GM12878 (cell line): ENCODE results near the gene WDFY4. TPM values are rescaled to one million over a fixed set of nuclear protein-coding genes. Genes with fewer than 3 reads are reported as not detected.

Source experiments
- ATAC-seq: fragments of 200-7000 bp; cut with Tn5 transposase; 3 replicates; pipeline ENCODE4 v1.9.1; 2020; ENCODE audit warnings: mild to moderate bottlenecking, moderate library complexity
- BruUV-seq: library from RNA; stranded (reverse); fragments of 400-500 nt; replicated peaks from 2 replicates; lab custom pipeline; 2021; lab: Mats Ljungman, UMichigan
- CTCF ChIA-PET: fragments of 300-600 bp; sonication (Branson Sonifier 250); formaldehyde crosslinking; extraction: SDS; loops from one replicate; lab custom pipeline; 2021; ENCODE audit warnings: inconsistent platforms; lab: Yijun Ruan, JAX
- POLR2A ChIA-PET: fragments of 350-600 bp; formaldehyde crosslinking; extraction: SDS; loops from one replicate; lab custom pipeline; 2021; ENCODE audit warnings: inconsistent platforms; lab: Charles Lee
- RAD21 ChIA-PET: fragments of 300-600 bp; sonication (Branson Sonifier 250); formaldehyde crosslinking; loops from one replicate; lab custom pipeline; 2023; ENCODE audit warnings: antibody characterized with exemption; ENCODE audit not compliant: unreplicated experiment; lab: Charles Lee
- SMC1A ChIA-PET: fragments of 300-600 bp; sonication (Branson Sonifier 250); formaldehyde crosslinking; loops from one replicate; lab custom pipeline; 2023; ENCODE audit not compliant: unreplicated experiment, uncharacterized antibody; lab: Charles Lee
- DNase-seq: peaks from one replicate; pipeline ENCODE4 v3.0.0-alpha.2; 2011; ENCODE audit warnings: low read depth, low spot score
- FAIRE-seq: peaks from 3 replicates; lab custom pipeline; 2011; peaks lifted over from hg19 to GRCh38; lab: Jason Lieb, UNC
- H2AFZ ChIP-seq: 2 replicates; pipeline ENCODE4 v1.6.0; 2011; ENCODE audit warnings: low read depth, low read length, control low read depth; ENCODE audit not compliant: control insufficient read depth
- H3K27ac ChIP-seq: 2 replicates; pipeline ENCODE4 v1.5.1; 2011; ENCODE audit warnings: control low read depth; ENCODE audit not compliant: control insufficient read depth, insufficient read depth
- H3K27me3 ChIP-seq, 2 experiments: replicated peaks in 1 of 2; 2 replicates each; pipeline versions ENCODE4 v1.6.0 to v1.6.1; 2011; ENCODE audit warnings: low read length in 1 of 2; ENCODE audit not compliant: control insufficient read depth in 2 of 2, insufficient read depth in 2 of 2
- H3K36me3 ChIP-seq, 2 experiments: 2 replicates each; pipeline ENCODE4 v1.5.1; 2011; ENCODE audit warnings: low read length in 1 of 2; ENCODE audit not compliant: control insufficient read depth in 2 of 2, insufficient read depth in 2 of 2
- H3K4me1 ChIP-seq: 2 replicates; pipeline ENCODE4 v1.6.1; 2011; ENCODE audit warnings: mild to moderate bottlenecking, low read length, moderate library complexity, mixed read lengths; ENCODE audit not compliant: control insufficient read depth, insufficient read depth
- H3K4me2 ChIP-seq: 2 replicates; pipeline ENCODE4 v1.6.0; 2011; ENCODE audit warnings: control low read depth; ENCODE audit not compliant: control insufficient read depth, insufficient read depth
- H3K4me3 ChIP-seq: fragments of 200-600 bp; sonication (generic); 2 replicates; pipeline ENCODE4 v1.5.1; 2016
- H3K79me2 ChIP-seq: 2 replicates; pipeline ENCODE4 v1.6.0; 2011; ENCODE audit warnings: low read length; ENCODE audit not compliant: control insufficient read depth, insufficient read depth
- H3K9ac ChIP-seq: 2 replicates; pipeline ENCODE4 v1.8.0; 2011; ENCODE audit warnings: low read length, control low read depth, mixed read lengths; ENCODE audit not compliant: control insufficient read depth, insufficient read depth
- H3K9me3 ChIP-seq: replicated peaks from 3 replicates; pipeline ENCODE4 v1.5.1; 2011; ENCODE audit warnings: mild to moderate bottlenecking, low read length; ENCODE audit not compliant: control insufficient read depth, insufficient read depth
- H4K20me1 ChIP-seq: 2 replicates; pipeline ENCODE4 v1.6.0; 2011; ENCODE audit not compliant: control insufficient read depth, insufficient read depth
- ATF3 ChIP-seq: IDR thresholded peaks from 2 replicates; pipeline ENCODE4 v1.6.1; 2011; ENCODE audit warnings: low read depth, mild to moderate bottlenecking, low read length, moderate library complexity, borderline replicate concordance; ENCODE audit errors: extremely low read depth
- E2F4 ChIP-seq: IDR thresholded peaks from 2 replicates; pipeline ENCODE4 v1.6.1; 2012; ENCODE audit warnings: low read depth, low read length, improper control_type of control experiment
- ESRRA ChIP-seq: IDR thresholded peaks from 2 replicates; pipeline ENCODE4 v1.6.1; 2012; ENCODE audit warnings: mild to moderate bottlenecking, low read length, improper control_type of control experiment
- SMC3 ChIP-seq: IDR thresholded peaks from 2 replicates; pipeline ENCODE4 v1.6.1; 2011; ENCODE audit warnings: low read length, improper control_type of control experiment, borderline replicate concordance
- WGBS: methylation state at CpG from one replicate; pipeline ENCODE4 v1.1.6; 2016; ENCODE audit warnings: low lambda C conversion rate; ENCODE audit not compliant: insufficient replicate concordance, insufficient coverage; ENCODE audit errors: missing lambda C conversion rate; 5-methylcytosine and 5-hydroxymethylcytosine counted together
- in situ Hi-C: fragments of 300-500 bp; cut with MboI; formaldehyde crosslinking; loops from 9 replicates; pipeline ENCODE4 v1.14.3; 2018; ENCODE audit warnings: mixed read lengths
- intact Hi-C: fragments of 100-400 bp; cut with micrococcal nuclease; formaldehyde crosslinking; loops from one replicate; pipeline ENCODE4 v1.14.2; 2022; ENCODE audit not compliant: unreplicated experiment
- polyA plus RNA-seq, 11 experiments: library from polyadenylated mRNA; depleted of rRNA in 4 of 11; unstranded in 6 of 11; stranded (reverse) in 5 of 11; fragments of >200 nt; fragmentation: Nextera tagmentation in 4 of 11; fragmentation: Illumina TruSeq in 1 of 11; extraction: Ambion mirVana in 4 of 11; extraction: Trizol in 1 of 11; gene quantifications; 1 replicate in 1 of 11; 2 replicates in 10 of 11; pipeline versions ENCODE4 v1.2.1 to v1.2.3, GENCODE V29; 2011 to 2016; ENCODE audit warnings: inconsistent platforms in 2 of 11, missing spikeins in 2 of 11, low read depth in 1 of 11
- total RNA-seq, 4 experiments: library from RNA; depleted of rRNA in 3 of 4; stranded (reverse); fragments of >200 nt in 3 of 4; fragmentation: Illumina TruSeq in 1 of 4; extraction: Trizol in 1 of 4; gene quantifications; 2 replicates each; pipeline versions ENCODE4 v1.2.1 to v1.2.3, GENCODE V29; 2013 to 2021
- TF ChIP-seq, protein P1 (sequence below): IDR thresholded peaks from 2 replicates; pipeline ENCODE4 v1.6.1; 2012; ENCODE audit warnings: low read length, inconsistent platforms

Gene WDFY4
- total and polyA plus RNA-seq, 10 of the 15 experiments (the other 5 are each of a cell fraction or from before 2014, with no cell fraction given): 13.5 to 132 (median 47.3) TPM

- POLR2A ChIA-PET: interaction anchor here (0.6 to 1.2 kb wide), 5 partner anchors 35 to 522 kb away, joined by 3 to 6 read pairs (median 3); no protein-coding TSS in a partner anchor
- Histone ChIP-seq H3K4me1 (peaks cover 46% of the 10 kb centered on the region), H2AFZ (no peak overlapping the region), H3K4me2 (no peak overlapping the region), H3K36me3 (peaks cover 28 to 31% of the 10 kb centered on the region in 2 experiments), H3K4me3 (no peak overlapping the region), H3K27ac (no peak overlapping the region), H4K20me1 (peaks cover 14% of the 10 kb centered on the region), H3K9ac (no peak overlapping the region), H3K79me2 (peaks cover 5% of the 10 kb centered on the region; the same call in 1 of the 2 replicates), H3K9me3 (no peaks in the 10 kb centered on the region; the same call in 2 of the 3 replicates), H3K27me3 (no peaks in the 10 kb centered on the region)
- BruUV-seq: no TSS peak
- no peak for ATAC-seq
- intact Hi-C loops: loop anchor here (2.0 to 5.0 kb wide), 3 partner anchors 39 to 145 kb away; no protein-coding TSS in a partner anchor
- FAIRE-seq: no peak
- no peak for TF ChIP-seq ATF3
- TF ChIP-seq ESRRA: no peak
- TF ChIP-seq SMC3: no peak
- no peak for TF ChIP-seq E2F4
- TF ChIP-seq, protein P1, sequence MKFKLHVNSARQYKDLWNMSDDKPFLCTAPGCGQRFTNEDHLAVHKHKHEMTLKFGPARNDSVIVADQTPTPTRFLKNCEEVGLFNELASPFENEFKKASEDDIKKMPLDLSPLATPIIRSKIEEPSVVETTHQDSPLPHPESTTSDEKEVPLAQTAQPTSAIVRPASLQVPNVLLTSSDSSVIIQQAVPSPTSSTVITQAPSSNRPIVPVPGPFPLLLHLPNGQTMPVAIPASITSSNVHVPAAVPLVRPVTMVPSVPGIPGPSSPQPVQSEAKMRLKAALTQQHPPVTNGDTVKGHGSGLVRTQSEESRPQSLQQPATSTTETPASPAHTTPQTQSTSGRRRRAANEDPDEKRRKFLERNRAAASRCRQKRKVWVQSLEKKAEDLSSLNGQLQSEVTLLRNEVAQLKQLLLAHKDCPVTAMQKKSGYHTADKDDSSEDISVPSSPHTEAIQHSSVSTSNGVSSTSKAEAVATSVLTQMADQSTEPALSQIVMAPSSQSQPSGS: no peak
- no peak for DNase-seq
- RAD21 ChIA-PET: interaction anchor here (0.6 to 3.6 kb wide), 12 partner anchors 37 to 704 kb away, joined by 3 to 26 read pairs (median 4); partner anchors contain the start of gene WDFY4
- SMC1A ChIA-PET: interaction anchor here (0.6 to 6.0 kb wide), 16 partner anchors 12 to 386 kb away, joined by 3 to 54 read pairs (median 6); no protein-coding TSS in a partner anchor
- in situ Hi-C loops: loop anchor here (5.0 kb wide), 1 partner anchor 147 kb away; no protein-coding TSS in a partner anchor
- CTCF ChIA-PET: interaction anchor here (0.6 to 6.1 kb wide), 16 partner anchors 9 to 252 kb away, joined by 3 to 86 read pairs (median 3); no protein-coding TSS in a partner anchor
- 97% methylated on average over 4 of the region's 4 CpGs for WGBS
Observed at GRCh38 chr10:48803801-48804584, 119.3 kb downstream of the WDFY4 start.
